ENCODE measurements around the gene ANKUB1. TPM values are rescaled to one million over a fixed set of nuclear protein-coding genes. Genes with fewer than 3 reads are reported as not detected.
A peak's percentile ranks its signal among the peaks of the same experiment; 100 is the strongest.

The ANKUB1 gene
- polyA plus RNA-seq, 1 donor, result not detected

GRCh38 chr3:149753717-149754116, 38.6 kb downstream of the ANKUB1 start:
- DNase-seq, result no peak

GRCh38 chr3:149752788-149753136, 39.6 kb downstream of the ANKUB1 start:
- no peak for DNase-seq

- DNase-seq, result peak; percentile 88
Measured at GRCh38 chr3:149752051-149752787, 40.1 kb downstream of the ANKUB1 start, which contains the start of gene COMMD2. TSS of gene COMMD2 (minus strand) at chr3:149752489. CDS start at chr3:149752444, 45 bp downstream.

DNA sequence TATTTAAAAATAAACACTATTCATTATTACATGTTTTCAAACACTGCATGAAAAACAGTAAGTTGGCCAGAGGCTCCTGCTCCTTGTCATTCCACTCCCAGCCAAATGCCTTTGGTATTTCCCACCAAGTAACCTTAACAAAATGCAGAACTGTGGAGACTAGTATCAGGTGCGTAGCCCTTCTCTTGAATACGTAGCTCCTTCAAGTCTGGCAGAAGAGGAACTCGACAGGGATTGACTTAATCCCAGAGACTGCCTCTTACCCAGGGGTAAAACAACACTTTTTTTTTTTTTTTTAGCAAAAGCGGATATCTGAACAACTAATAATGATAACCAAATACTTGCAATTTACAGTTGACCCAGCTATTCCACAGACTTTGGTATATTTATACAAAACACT, 40.8 kb downstream of the ANKUB1 start:
- DNase-seq, result no peak

DNA sequence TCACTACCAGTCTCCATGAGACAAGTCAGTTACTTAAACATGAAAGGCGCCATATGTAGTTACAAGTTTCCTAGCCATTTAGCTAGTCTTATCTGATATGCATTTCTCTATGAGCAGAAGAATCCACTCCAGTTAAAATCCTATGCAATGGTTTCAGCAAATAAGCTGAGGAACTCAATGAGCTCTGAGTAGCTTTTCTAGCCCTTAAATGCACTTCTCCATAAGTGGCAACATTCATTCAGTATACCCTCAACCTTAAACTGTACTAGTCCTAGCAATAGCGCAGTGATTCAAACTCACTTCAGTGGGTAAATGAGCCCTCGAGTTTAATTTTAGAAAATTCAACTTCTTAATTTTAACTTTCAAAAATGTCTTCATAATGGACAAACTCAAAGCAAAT, 47.7 kb downstream of the ANKUB1 start:
- DNase-seq, result no peak

DNA sequence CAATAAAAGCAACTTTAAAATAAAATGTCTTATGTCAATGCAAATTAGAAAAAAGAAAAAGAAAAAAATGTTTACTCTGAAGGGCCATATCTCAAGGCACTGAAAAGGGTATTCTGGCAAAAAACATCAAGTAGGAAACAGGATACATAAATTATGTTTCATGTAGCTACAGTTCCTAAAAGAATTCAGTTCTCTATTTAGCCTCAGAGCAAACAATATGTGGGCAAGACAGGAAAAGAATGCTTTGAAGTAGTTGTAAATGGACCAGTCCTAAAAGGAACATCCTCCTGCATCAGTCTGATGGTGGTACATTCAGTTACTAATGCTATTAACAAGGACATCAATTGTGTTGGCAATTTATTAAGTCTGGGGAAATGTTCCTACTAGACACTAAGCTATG, 48.2 kb downstream of the ANKUB1 start:
- no peak for DNase-seq

- DNase-seq, result no peak
Measured at GRCh38 chr3:149739396-149739795, 53.0 kb downstream of the ANKUB1 start.

GRCh38 chr3:149738876-149739275, 53.5 kb downstream of the ANKUB1 start:
- no peak for DNase-seq

DNA sequence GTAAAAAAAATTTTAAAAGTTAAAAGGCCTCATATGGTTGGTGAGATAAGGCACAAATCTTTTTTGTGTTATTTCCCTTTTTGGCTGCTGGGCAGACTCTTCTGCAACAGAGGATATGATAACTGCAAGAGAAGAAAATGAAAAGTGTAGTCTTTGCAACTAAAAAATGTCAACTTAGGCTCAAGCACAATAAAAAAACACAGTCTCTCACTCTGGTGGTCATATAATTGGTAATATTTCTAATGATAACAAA, 55.5 kb downstream of the ANKUB1 start:
- no peak for DNase-seq

DNA sequence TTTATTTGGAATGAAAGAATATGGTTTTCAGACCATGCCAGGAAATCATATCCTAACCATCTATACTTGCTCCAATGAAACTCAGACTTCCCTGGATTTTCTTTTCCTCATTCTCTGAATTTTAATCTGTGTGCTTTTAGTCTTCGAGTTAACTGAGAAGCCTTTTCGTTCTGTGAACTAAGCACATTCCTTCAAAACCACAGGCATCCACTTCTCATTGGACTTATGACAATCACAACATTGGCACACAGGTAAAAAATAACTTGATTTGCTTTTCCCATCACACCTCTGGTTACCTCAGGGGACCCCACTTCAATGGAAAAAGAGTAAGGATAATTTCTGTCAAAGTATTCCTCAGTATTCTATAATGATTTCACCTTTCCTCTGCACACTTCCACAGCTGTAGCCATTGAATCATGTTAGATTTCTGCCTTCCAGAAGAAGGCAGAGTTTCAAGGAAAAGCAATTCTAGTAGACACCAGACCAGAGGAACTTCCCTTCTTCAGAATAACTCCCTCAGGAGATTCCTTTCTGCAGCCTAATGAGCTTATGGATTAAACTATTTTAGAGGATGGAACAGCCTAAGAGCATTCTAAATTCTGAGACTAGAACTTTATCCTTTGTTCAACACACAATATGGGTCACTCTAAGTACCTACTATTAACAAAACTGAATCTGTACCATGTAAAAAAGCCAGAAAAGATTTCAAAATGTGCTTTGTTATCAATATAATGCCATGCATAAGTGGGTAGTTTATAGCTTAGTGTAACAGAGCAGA, 56.0 kb downstream of the ANKUB1 start:
- no peak for DNase-seq

DNA sequence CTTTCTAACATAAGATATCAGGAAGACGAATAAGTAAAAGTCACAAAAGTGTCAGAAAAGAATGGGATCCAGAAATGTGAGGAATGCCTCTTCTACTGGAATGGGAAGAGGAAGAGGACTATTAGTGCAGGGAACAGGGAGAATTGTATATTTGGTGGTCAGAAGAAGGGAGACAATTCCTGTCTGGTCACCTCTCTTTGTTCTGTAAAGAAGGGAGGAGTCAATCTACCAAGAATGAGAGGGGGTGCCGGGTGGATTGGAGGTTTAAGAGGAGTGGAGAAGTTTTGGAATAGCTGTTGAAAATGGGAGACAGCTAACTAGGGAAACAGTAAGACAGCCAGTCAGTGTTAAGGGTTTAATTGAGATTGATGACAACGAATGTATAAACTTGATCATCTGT, 60.1 kb downstream of the ANKUB1 start:
- DNase-seq, result no peak

GRCh38 chr3:149727656-149728055, 64.7 kb downstream of the ANKUB1 start:
- DNase-seq, result no peak

GRCh38 chr3:149726716-149727407, 65.5 kb downstream of the ANKUB1 start:
- DNase-seq, result no peak

- no peak for DNase-seq
Measured at GRCh38 chr3:149723781-149724180, 68.6 kb downstream of the ANKUB1 start.

DNA sequence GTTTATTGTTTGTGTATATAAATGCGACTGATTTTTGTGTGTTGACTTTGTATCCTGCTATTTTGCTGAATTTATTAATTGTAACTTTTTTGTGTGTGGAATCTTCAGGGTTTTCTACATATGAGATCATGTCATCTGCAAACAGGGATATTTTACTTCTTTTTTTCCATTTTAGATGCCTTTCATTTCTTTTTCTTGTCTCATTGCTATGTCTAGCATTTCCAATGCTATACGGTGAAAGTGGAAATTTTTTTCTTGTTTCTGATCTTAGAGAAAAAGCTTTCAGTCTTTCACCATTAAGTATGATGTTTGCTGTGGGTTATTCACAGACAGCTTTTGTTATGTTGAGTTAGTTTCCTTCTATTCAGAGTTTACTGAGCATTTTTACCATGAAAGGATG, 71.4 kb downstream of the ANKUB1 start:
- DNase-seq, result no peak

- peak; percentile 64 for DNase-seq
Measured at GRCh38 chr3:149717391-149718056, 74.8 kb downstream of the ANKUB1 start.

- DNase-seq, result no peak
Measured at GRCh38 chr3:149716984-149717383, 75.4 kb downstream of the ANKUB1 start.

GRCh38 chr3:149715247-149715646, 77.1 kb downstream of the ANKUB1 start:
- no peak for DNase-seq

- no peak for DNase-seq
Measured at GRCh38 chr3:149713730-149714654, 78.4 kb downstream of the ANKUB1 start.
